Prostate gland (tissue), 2 donors: ENCODE measurements around the gene SH3PXD2B.

Experiments used
- POLR2AphosphoS5 ChIP-seq: sonication (generic); formaldehyde crosslinking; IDR thresholded peaks from one replicate; pipeline ENCODE4 v1.6.1; 2017; ENCODE audit warnings: antibody characterized with exemption
- TF ChIP-seq, protein P1 (sequence below), 4 experiments: fragments of 200-600 bp in 2 of 4; fragments of 450-650 bp in 2 of 4; sonication (generic) in 2 of 4; IDR thresholded peaks; 1 replicate in 3 of 4; 2 replicates in 1 of 4; pipeline ENCODE4 v1.5.1; 2016 to 2019; ENCODE audit warnings: antibody characterized with exemption in 4 of 4, mild to moderate bottlenecking in 2 of 4, moderate library complexity in 2 of 4

DNA sequence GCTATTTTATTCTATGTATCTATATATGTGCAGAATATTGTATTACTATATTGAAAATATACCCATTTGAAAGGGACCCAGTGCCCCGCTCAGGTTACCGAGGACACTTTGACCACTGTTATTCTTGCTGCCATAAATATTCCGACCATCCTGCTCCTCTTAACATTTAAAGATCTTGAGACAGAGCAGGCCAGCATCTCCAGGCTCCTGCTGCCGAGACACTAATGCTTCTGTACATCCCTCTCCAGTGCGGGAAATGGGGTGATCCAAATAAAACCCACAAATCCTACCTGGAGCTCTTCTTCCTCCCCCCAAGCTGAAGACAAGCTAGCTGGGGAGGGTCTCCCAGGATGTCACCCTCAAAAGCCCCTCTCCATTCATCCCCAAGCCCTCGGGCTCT, 3.9 kb downstream of the SH3PXD2B start:
- TF ChIP-seq POLR2AphosphoS5 = no peak
- TF ChIP-seq, protein P1, sequence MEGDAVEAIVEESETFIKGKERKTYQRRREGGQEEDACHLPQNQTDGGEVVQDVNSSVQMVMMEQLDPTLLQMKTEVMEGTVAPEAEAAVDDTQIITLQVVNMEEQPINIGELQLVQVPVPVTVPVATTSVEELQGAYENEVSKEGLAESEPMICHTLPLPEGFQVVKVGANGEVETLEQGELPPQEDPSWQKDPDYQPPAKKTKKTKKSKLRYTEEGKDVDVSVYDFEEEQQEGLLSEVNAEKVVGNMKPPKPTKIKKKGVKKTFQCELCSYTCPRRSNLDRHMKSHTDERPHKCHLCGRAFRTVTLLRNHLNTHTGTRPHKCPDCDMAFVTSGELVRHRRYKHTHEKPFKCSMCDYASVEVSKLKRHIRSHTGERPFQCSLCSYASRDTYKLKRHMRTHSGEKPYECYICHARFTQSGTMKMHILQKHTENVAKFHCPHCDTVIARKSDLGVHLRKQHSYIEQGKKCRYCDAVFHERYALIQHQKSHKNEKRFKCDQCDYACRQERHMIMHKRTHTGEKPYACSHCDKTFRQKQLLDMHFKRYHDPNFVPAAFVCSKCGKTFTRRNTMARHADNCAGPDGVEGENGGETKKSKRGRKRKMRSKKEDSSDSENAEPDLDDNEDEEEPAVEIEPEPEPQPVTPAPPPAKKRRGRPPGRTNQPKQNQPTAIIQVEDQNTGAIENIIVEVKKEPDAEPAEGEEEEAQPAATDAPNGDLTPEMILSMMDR (IDR thresholded peaks at IDR 0.05) = no peak
